Adrenal gland (tissue), 12 donors: Measurements from ENCODE around the gene PRRC2B. TPM values are rescaled to one million over a fixed set of nuclear protein-coding genes. Genes with fewer than 3 reads are reported as not detected.
A peak's percentile ranks its signal among the peaks of the same experiment; 100 is the strongest.

ENCODE experiments used
- DNase-seq, 7 donors: peaks; one replicate each; pipeline ENCODE4 v3.0.0-alpha.2; 2019 to 2020
- H3K27ac ChIP-seq, 5 donors: fragments of 200-600 bp; sonication (generic) in 4 of 5; 1 replicate in 3 of 5; 2 replicates in 2 of 5; pipeline versions ENCODE4 v1.5.1 to v1.8.0; 2016 to 2020; ENCODE audit warnings: mild to moderate bottlenecking in 1 of 5
- H3K27me3 ChIP-seq: fragments of 200-600 bp; 2 replicates; pipeline ENCODE4 v1.8.0; 2021
- H3K36me3 ChIP-seq, 2 donors: fragments of 200-600 bp; replicated peaks in 1 of 2; 1 replicate in 1 of 2; 2 replicates in 1 of 2; pipeline versions ENCODE4 v1.5.1 to v1.8.0; 2018 to 2022
- H3K4me1 ChIP-seq, 2 donors: fragments of 200-600 bp; replicated peaks in 1 of 2; 1 replicate in 1 of 2; 2 replicates in 1 of 2; pipeline versions ENCODE4 v1.5.1 to v1.8.0; 2018 to 2021
- H3K4me3 ChIP-seq, 4 donors: fragments of 200-600 bp; sonication (generic) in 3 of 4; one replicate each; pipeline ENCODE4 v1.5.1; 2016 to 2018
- H3K9me3 ChIP-seq, 3 donors: fragments of 200-600 bp; sonication (generic) in 1 of 3; replicated peaks in 1 of 3; 1 replicate in 2 of 3; 2 replicates in 1 of 3; pipeline versions ENCODE4 v1.5.1 to v1.8.0; 2016 to 2021
- CTCF ChIP-seq, 6 experiments: fragments of 450-650 bp in 4 of 6; fragments of 200-600 bp in 2 of 6; sonication (generic) in 1 of 6; IDR thresholded peaks; 1 replicate in 5 of 6; 2 replicates in 1 of 6; pipeline versions ENCODE4 v1.5.1 to v1.8.0; 2016 to 2021; ENCODE audit warnings: antibody characterized with exemption in 6 of 6, mild to moderate bottlenecking in 2 of 6, moderate library complexity in 1 of 6
- POLR2A ChIP-seq, 2 donors: fragments of 450-650 bp; IDR thresholded peaks; one replicate each; pipeline ENCODE4 v1.6.1; 2017; ENCODE audit warnings: antibody characterized with exemption in 2 of 2, mild to moderate bottlenecking in 2 of 2, moderate library complexity in 1 of 2
- WGBS, 4 donors: extraction: QIAGEN DNeasy Blood & Tissue Kit in 2 of 4; methylation state at CpG; one replicate each; pipeline versions ENCODE4 v1.1.5 to v1.1.7; 2013 to 2017; 5-methylcytosine and 5-hydroxymethylcytosine counted together
- intact Hi-C, 2 donors: fragments of 100-400 bp; cut with DNase I; formaldehyde crosslinking; loops; one replicate each; pipeline versions ENCODE4 v1.14.1 to v1.15.0; 2022 to 2023
- polyA plus RNA-seq, 3 donors: library from polyadenylated mRNA; stranded (reverse); fragments of 200-250 nt in 2 of 3; fragments of 350-450 nt in 1 of 3; fragmentation: Illumina TruSeq in 1 of 3; extraction: RNeasy Lipid Tissue Mini Kit (QIAGEN cat#74804) in 1 of 3; gene quantifications; one replicate each; pipeline ENCODE4 v1.2.3, GENCODE V29; 2013 to 2014
- total RNA-seq, 9 donors: library from RNA; depleted of rRNA in 4 of 9; stranded (reverse); fragments of >200 nt in 4 of 9; fragments of 120-200 nt in 1 of 9; fragmentation: NEBNext Ultra II Directional in 1 of 9; extraction: Animal tissue kit (Norgen Biotek cat#: 25700) in 1 of 9; gene quantifications; one replicate each; pipeline versions ENCODE4 v1.1.0 to v1.2.4, GENCODE V29; 2013 to 2023
- donor health status: healthy with polysubstance abuse.
- donor health status: Bipolar disorder and iron deficiency.
- donor health status: DM: yes; HTN: yes; CAD: no.
- donor health status: DM: no; HTN: no; CAD: no.
- donor health status: DM: no; HTN: no; CAD: no.
- donor health status: DM: yes; HTN: yes; CAD: no.

Gene PRRC2B
- total and polyA plus RNA-seq, 12 donors, result 42.3 to 255 (median 145) TPM

- Histone ChIP-seq H3K36me3 (no peaks in the 10 kb centered on the region), H3K4me3 (peak overlapping the region in 1 of 4 donors; percentile 97), H3K9me3 (no peaks in the 10 kb centered on the region), H3K27me3 (no peaks in the 10 kb centered on the region), H3K4me1 (peaks cover 41 to 70% of the 10 kb centered on the region in 2 donors), H3K27ac (peak overlapping the region in 4 of 5 donors; percentile 17 to 94 (median 54))
- 39 to 48% (median 44%) methylated on average over 3 of the region's 3 CpGs for WGBS, 4 donors
- no peak for DNase-seq
- intact Hi-C loops, result loop anchor here in 1 of 2 donors (10.0 kb wide), 1 partner anchor 78 kb away; no protein-coding TSS in a partner anchor
- TF ChIP-seq CTCF (IDR thresholded peaks at IDR 0.05) (no peak), POLR2A (IDR thresholded peaks at IDR 0.05) (no peak)
These were observed 2.7 kb downstream of the PRRC2B start for GRCh38 chr9:131396626-131397025.

GRCh38 chr9:131397100-131397790 lies 3.4 kb downstream of the PRRC2B start:
- TF ChIP-seq CTCF (IDR thresholded peaks at IDR 0.05) (no peak), POLR2A (IDR thresholded peaks at IDR 0.05) (no peak)
- intact Hi-C loops, result loop anchor here in 1 of 2 donors (10.0 kb wide), 1 partner anchor 78 kb away; no protein-coding TSS in a partner anchor
- 29 to 36% (median 35%) methylated on average over 8 of the region's 8 CpGs for WGBS, 4 donors
- Histone ChIP-seq H3K27ac (peak overlapping the region in 4 of 5 donors; percentile 36 to 94 (median 59)), H3K9me3 (no peaks in the 10 kb centered on the region), H3K4me1 (peaks cover 47 to 76% of the 10 kb centered on the region in 2 donors), H3K36me3 (no peaks in the 10 kb centered on the region), H3K4me3 (peak overlapping the region in 1 of 4 donors; percentile 9), H3K27me3 (no peaks in the 10 kb centered on the region)
- DNase-seq, result no peak

- intact Hi-C loops, result loop anchor here in 1 of 2 donors (10.0 kb wide), 1 partner anchor 77 kb away; no protein-coding TSS in a partner anchor
- DNase-seq, result peak in 1 of 7 donors; percentile 38
- H3K36me3 ChIP-seq, result no peaks in the 10 kb centered on the region
- no peak for TF ChIP-seq POLR2A (IDR thresholded peaks at IDR 0.05)
- no peak for TF ChIP-seq CTCF (IDR thresholded peaks at IDR 0.05)
- H3K9me3 ChIP-seq, result no peaks in the 10 kb centered on the region
- no peaks in the 10 kb centered on the region for H3K27me3 ChIP-seq
- WGBS, 4 donors, result 9 to 18% (median 14%) methylated on average over 9 of the region's 9 CpGs
- peaks cover 57 to 81% of the 10 kb centered on the region in 2 donors for H3K4me1 ChIP-seq
- H3K4me3 ChIP-seq, result no peak overlapping the region
- H3K27ac ChIP-seq, result peak overlapping the region in 2 of 5 donors; percentile 53 to 94
These were observed 4.3 kb downstream of the PRRC2B start for GRCh38 chr9:131398204-131398603.

GRCh38 chr9:131399972-131400371 lies 6.1 kb downstream of the PRRC2B start:
- peak overlapping the region in 1 of 5 donors; percentile 93 for H3K27ac ChIP-seq
- no peak overlapping the region for H3K4me3 ChIP-seq
- no peaks in the 10 kb centered on the region for H3K27me3 ChIP-seq
- 80 to 86% (median 82%) methylated on average over 7 of the region's 7 CpGs for WGBS, 4 donors
- no peak for DNase-seq
- no peaks in the 10 kb centered on the region for H3K9me3 ChIP-seq
- intact Hi-C loops, result loop anchor here (10.0 kb wide), 2 partner anchors 75 to 765 kb away; partner anchors contain the start of gene NTNG2 (in 1 of the 2)
- TF ChIP-seq POLR2A (IDR thresholded peaks at IDR 0.05) (no peak), CTCF (IDR thresholded peaks at IDR 0.05) (no peak)
- H3K4me1 ChIP-seq, result peaks cover 75 to 96% of the 10 kb centered on the region in 2 donors
- no peaks in the 10 kb centered on the region for H3K36me3 ChIP-seq
